Stimulated activated CD8-positive, alpha-beta memory T cell treated with anti-CD3 and anti-CD28 coated beads, Interleukin-2, amount 100 ng/mL, for 1 hour (primary cell): Measurements from ENCODE around the gene ECM1.

Source experiments
- DNase-seq, 2 donors: peaks; one replicate each; pipeline ENCODE4 v3.0.0-alpha.2; 2020; ENCODE audit warnings: low read depth in 2 of 2

The ECM1 gene

DNA sequence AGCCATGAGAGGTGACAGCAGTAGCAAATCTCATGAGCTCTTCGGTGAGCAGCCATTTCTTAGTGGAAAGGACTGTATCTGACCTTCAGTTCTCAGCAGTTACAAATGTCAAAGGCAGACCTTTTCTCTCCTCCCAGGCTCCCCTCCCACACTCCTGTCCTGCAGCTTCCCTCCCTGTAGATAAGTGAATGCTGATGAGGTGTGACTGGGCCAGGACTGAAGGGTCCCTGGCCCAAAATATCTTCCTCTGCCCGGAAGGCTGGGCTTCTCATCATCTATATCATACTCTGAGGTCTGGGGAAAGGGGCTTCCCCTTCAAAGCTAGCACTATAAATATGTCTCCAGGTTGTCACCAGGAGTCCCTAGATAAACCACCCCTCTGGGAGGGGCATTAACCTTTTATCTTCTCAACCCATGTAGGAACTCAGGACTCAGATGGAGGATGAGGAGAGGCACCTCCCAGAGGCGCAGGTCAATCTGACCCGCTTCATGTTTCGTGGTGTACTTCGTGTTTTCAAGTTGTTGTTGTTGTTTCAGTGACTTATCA lies 37.6 kb downstream of the ECM1 start:
- no peak for DNase-seq

DNA sequence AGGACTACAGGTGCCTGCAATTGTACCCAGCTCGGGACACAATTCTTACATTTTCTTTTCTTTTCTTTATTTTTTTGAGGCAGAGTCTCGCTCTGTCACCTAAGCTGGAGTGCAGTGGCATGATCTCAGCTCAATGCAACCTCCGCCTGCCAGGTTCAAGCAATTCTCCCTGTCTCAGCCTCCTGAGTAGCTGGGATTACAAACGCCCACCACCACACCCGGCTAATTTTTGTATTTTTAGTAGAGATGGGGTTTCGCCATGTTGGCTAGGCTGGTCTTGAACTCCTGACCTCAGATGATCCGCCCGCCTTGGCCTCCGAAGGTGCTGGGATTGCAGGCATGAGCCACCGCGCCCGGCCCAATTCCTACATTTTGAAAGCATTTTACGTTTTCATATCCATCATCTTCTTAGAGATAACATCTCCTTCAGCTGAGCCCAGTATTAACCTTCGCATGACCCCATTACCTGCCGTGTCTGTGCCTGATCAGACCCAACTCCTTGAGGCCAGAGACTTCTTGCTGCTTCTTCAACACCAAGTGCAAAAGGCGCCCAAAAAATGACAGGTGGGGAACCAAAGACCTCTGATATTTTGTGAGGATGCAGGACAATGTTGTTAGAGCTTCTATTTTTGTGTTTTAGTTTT lies 38.5 kb downstream of the ECM1 start:
- no peak for DNase-seq

DNA sequence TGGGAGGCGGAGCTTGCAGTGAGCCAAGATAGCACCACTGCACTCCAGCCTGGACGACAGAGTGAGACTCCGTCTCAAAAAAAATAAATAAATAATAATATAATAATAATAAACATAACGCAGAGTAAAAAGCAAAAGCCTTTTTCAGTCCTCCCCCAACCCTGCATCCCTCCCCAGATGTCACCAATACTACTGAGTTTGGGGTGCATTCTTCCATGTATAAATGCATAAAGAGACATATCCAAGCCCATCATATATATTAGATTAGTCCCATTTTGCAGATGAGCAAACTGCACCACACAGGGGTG lies 40.4 kb downstream of the ECM1 start:
- DNase-seq: no peak

DNA sequence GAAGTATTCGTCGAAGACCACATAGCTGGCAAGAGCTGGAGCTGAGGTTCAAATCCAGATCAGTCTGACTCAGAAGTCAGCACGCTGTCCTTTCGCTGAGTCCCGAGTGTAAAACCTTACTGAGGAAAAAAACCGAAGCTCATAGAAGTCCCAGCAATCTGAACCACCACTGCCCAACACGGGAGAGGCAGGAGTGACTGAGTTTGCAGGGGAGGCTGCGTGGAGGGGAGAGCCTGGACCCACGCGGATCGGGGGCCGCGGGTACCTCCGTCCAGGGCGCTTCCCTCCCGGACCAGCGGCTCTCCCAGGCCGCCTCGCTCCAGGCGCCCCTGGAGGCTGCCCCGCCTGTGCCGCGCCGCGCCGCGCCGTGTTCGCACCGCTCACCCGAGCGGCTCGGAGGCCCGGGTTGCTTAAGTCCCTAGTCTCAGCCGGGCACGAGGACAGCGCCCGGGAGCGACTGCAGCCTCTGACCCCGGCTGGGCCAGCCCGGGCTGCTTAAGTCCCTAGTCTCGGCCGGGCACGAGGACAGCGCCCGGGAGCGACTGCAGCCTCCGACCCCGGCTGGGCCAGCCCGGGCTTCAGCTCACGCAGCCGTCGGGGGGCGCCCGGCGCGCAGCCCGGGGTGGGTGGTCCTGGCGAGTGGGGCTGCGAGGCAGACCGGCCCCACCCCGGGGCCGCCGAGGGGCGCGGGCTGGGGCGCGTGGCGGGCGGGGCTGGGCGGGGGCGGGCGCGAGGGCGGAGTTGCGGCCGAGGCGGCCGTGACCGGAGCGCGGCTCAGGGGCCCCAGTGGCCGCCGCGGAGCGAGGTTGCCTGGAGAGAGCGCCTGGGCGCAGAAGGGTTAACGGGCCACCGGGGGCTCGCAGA lies 41.0 kb downstream of the ECM1 start, which contains the start of gene ADAMTSL4:
Gene ADAMTSL4, plus strand, starts transcription at position 777 of the 864 bp plus-strand sequence. CDS start 2,881 bp downstream, outside the sequence.
- DNase-seq: no peak

DNA sequence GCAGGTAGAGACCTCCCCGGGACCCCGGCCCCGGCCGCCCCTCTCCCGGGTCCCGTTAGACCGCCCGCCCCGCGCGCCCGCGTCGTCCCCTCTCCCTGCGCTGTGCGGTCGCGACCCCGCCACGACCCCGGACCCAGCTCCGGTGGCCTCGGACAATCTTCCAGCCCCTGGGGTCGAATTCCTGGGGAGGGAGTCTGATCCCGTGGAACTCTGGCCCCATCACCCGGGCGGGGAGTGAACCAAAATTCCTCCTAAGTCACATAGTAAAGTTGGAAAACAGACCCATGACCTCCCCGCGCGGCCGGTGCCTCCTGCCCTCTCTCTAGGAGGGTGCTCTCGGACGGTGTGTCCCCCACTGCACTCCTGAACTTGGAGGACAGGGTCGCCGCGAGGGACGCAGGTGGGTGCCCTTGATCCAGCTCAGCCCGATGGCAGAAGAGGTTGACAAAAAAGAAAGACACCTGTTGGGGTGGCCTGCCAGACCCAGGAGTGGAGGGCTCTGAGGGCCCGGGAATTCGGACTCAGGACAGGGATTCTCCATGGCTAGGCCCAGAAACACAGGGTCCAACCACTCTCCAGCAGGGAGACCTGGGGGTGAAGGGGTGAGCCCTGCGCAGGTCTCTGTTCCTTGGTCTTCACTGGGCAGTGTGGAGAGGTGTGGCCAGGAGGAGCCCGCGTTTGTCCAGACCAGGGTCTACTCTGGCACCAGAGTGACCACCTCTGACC lies 41.8 kb downstream of the ECM1 start:
- no peak for DNase-seq

DNA sequence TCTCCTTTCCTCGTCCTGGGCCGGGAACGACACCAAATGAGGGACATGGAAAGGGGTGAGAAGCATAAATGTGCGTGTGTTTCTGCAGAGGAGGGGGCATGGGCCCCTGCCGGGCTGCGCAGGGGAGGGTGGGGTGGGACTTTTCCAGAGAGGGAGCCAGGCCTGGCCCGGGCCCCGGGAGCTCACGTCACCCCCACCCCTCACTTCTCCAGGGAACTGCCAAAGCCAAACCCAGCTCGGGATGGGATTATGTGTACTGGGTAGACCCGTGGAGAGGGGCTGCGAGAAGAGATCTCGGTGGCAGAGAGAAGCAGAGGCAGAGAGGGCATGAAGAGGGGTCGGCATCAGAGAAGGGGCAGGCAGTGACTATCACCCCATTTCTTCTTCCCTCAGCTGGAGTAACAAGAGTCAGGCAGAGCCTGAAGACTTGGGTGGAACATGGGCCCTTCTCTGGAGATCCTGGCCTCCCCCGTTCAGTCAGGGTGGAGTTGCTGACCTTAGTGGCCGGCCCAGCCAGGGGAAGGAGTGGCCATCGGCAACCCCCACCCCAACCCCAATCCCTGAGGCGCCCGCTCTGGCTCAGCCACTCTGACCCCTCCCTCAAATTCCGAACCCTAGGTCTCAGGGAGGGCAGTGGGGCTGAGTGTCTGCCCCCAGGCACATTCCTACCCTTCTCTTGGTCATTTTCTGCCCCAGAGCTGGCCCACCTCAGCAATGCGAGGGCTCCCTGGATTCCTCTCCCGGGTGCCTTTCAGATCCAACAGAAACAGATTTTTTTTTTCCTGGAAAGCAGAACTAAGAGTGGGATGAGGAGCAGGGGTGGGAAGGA lies 42.5 kb downstream of the ECM1 start:
- no peak for DNase-seq

DNA sequence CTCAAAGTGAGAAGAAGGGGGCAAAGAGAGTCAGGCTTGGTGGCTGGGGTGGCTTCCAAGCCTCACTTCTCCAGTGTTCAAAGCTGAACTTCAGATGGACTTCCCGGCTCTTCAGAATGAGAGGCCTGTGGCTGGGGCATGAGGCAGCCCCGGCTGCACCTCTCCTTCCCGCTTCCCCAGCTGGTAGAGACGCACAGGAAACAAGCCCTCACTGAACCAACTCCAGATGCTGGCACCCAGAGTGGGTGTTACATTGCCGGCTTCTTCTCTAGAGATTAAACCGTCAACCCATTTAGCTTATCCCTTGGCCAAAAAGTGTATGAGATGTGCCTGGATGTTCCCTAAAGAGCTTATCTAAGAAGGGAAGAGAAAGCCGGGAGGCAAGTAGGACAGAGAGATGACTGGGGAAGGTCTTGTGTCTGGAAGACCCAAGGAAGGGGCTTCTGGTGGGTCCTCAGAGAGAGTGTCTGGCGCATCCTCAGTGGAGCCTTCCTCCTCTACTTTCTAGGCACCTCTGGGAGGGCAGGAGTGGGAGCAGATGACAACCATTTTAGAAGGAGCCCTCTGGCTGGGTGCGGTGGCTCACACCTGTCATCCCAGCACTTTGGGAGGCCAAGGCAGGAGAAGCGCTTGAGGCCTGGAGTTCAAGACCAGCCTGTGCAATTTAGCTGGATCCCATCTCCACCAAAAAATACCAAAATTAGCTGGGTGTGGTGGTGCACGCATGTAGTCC lies 43.3 kb downstream of the ECM1 start:
- DNase-seq: no peak

DNA sequence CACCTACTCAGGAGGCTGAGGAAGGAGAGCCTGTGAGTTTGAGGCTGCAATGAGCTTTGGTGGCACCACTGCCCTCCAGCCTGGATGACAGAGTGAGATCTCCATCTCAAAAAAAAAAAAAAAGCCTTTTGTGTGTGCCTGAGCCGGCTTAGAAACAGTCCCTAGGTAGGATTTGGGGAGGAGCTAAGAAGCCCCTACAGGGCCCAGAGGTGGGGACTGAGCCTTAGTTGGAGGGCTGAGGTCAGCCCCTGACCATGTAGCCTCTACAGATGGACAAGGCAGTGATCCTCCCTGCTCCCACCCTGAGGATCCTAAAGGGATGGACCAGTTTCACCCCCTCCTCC lies 43.8 kb downstream of the ECM1 start:
- no peak for DNase-seq

DNA sequence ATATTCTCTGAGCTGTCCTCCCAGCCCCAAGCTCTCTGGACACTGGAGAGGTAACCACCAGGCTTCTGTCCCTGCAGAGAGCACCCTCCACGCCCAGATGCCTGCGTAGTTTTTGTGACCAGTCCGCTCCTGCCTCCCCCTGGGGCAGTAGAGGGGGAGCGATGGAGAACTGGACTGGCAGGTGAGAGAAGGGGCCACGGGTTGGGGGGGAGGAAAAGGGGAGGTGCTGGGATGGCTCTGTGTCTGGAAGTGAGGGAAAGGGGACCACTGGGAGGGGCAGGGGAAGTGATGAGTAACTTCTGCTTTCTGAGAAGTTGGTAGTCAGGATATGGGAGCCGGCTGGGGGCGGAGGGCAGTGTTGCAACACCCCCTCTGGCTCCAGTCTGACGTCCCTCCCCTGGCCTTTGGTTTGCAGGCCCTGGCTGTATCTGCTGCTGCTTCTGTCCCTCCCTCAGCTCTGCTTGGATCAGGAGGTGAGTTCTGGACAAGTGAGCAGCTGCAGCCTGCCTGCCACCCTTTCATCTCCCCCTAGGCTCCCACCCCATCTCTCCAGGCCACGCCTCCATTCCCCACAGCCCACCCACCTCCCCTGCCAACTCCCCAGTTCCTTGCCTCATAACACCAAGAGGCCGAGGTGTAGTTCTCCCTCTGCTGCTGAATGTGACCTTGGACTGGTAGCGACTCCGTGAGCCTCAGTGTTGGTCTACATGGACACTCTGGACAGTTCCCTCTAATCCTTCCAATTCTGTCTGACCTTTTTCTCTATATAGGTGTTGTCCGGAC lies 44.4 kb downstream of the ECM1 start:
- no peak for DNase-seq

DNA sequence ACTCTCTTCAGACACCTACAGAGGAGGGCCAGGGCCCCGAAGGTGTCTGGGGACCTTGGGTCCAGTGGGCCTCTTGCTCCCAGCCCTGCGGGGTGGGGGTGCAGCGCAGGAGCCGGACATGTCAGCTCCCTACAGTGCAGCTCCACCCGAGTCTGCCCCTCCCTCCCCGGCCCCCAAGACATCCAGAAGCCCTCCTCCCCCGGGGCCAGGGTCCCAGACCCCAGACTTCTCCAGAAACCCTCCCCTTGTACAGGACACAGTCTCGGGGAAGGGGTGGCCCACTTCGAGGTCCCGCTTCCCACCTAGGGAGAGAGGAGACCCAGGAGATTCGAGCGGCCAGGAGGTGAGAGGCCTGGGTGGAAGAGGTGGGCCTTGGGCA lies 45.0 kb downstream of the ECM1 start:
- no peak for DNase-seq

DNA sequence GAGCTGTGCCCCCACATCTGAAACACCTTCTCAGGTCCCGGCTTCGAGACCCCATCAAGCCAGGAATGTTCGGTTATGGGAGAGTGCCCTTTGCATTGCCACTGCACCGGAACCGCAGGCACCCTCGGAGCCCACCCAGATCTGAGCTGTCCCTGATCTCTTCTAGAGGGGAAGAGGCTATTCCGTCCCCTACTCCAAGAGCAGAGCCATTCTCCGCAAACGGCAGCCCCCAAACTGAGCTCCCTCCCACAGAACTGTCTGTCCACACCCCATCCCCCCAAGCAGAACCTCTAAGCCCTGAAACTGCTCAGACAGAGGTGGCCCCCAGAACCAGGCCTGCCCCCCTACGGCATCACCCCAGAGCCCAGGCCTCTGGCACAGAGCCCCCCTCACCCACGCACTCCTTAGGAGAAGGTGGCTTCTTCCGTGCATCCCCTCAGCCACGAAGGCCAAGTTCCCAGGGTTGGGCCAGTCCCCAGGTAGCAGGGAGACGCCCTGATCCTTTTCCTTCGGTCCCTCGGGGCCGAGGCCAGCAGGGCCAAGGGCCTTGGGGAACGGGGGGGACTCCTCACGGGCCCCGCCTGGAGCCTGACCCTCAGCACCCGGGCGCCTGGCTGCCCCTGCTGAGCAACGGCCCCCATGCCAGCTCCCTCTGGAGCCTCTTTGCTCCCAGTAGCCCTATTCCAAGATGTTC lies 45.6 kb downstream of the ECM1 start:
- no peak for DNase-seq

DNA sequence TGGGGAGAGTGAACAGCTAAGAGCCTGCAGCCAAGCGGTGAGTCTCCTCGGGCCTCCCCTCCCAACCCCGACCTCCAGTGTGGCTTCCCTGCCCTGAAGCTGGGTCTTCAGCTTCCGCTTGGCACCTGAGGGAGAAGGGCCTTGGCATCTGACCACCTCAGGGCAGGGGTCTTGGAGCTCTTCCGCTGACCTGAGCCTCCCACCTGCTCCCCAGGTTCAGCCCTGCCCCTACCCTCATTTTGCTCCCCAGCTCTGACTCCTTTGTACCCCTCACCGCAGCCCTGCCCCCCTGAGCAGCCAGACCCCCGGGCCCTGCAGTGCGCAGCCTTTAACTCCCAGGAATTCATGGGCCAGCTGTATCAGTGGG lies 46.2 kb downstream of the ECM1 start:
- DNase-seq: no peak

DNA sequence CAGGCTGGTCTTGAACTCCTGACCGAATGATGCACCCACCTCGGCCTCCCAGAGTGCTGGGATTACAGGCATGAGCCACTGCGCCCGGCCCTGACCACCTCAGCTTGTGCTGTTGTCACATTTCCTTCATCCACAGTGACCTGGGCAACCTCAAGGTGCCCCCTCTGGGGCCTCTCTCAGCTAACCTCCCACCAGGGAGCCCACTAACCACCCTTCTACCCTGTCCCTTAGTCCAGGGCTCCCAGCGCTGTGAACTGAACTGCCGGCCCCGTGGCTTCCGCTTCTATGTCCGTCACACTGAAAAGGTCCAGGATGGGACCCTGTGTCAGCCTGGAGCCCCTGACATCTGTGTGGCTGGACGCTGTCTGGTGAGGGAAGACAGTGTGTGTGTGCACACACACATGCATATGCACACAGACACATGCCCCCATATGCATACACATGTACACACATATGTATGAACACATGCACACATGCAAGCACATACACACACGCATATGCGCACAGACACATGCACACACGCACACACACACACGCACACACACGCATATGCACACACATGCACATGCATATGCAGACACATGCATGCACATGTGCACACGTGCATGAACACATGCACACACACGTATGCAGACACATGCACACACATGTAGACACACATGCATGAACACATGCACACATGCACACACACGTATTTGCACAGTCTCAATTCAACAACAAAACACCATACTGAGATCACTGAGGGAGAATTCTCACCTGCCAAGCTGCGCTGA lies 47.5 kb downstream of the ECM1 start:
- no peak for DNase-seq

DNA sequence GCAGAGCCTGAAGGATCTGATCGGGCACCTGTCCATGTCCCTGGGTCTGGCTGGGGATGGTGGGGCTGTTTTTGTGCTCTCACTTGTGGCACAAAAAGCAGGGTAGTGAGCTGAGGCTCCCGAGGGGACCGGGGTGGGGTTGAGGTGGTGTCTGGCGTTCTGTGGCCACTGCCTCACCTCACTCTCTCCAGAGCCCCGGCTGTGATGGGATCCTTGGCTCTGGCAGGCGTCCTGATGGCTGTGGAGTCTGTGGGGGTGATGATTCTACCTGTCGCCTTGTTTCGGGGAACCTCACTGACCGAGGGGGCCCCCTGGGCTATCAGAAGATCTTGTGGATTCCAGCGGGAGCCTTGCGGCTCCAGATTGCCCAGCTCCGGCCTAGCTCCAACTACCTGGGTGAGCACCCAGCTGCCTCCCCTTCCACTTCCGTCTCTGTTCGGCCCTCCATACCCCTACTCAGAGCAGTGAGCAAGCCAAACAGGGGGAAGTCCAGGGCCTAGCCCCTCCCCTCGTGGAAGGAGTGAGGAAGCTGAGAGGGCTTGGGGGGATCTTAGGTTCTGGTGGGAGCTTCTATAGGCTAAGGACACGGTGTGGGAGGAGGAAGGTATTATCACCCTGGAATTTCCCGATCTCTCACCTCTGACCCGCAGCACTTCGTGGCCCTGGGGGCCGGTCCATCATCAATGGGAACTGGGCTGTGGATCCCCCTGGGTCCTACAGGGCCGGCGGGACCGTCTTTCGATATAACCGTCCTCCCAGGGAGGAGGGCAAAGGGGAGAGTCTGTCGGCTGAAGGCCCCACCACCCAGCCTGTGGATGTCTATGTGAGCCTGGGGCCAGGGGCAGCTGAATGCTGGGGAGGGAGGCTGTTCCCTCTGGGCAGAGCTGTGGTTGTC lies 48.3 kb downstream of the ECM1 start:
- no peak for DNase-seq

DNA sequence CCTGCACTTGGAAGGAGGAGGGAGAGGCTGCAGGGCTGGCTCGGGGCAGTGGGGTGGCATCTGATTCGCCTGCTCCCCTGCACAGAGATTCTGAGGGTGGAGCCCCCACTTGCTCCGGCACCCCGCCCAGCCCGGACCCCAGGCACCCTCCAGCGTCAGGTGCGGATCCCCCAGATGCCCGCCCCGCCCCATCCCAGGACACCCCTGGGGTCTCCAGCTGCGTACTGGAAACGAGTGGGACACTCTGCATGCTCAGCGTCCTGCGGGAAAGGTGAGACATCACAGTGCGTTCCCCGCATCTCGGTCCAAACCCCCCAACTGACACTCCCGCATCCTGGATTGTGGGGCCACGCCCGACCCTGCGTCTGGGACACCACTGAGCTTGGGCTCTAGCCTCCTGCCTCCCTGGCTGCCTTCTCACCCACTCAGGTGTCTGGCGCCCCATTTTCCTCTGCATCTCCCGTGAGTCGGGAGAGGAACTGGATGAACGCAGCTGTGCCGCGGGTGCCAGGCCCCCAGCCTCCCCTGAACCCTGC lies 49.2 kb downstream of the ECM1 start:
- DNase-seq: no peak

DNA sequence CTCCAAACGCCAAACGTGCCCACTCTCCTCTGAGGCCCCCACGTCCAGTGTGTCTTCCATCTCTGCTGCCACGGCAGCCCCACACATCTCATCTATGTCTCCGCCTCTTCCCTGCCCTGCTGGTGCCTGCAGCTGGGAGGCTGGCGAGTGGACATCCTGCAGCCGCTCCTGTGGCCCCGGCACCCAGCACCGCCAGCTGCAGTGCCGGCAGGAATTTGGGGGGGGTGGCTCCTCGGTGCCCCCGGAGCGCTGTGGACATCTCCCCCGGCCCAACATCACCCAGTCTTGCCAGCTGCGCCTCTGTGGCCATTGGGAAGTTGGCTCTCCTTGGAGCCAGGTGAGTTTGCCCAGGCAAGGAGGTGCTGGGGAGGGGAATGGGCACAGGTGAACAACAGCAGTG lies 49.9 kb downstream of the ECM1 start:
- no peak for DNase-seq

DNA sequence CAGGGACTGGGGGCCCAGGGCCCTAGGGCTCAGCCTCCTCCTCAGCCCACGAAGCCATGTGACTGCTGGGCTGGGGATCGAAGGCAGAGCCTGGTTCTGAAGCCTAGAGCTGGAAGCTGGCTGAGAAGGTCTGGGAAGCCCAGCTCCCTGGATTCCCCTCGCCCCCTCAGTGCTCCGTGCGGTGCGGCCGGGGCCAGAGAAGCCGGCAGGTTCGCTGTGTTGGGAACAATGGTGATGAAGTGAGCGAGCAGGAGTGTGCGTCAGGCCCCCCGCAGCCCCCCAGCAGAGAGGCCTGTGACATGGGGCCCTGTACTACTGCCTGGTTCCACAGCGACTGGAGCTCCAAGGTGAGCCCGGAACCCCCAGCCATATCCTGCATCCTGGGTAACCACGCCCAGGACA lies 50.4 kb downstream of the ECM1 start:
- DNase-seq: no peak
